Frontal cortex (tissue), 4 donors: Measurements from ENCODE around the gene RBM19. TPM values are rescaled to one million over a fixed set of nuclear protein-coding genes. Genes with fewer than 3 reads are reported as not detected.
"Not testable (repeated sequence)": the region's sequence is repeated elsewhere in the genome, so short reads cannot be mapped to it uniquely, and the experiment has no call there.

ENCODE experiments used
- DNase-seq, 2 donors: peaks; one replicate each; pipeline ENCODE4 v3.0.0; 2012; ENCODE audit warnings: low spot score in 2 of 2
- FAIRE-seq: peaks from 2 replicates; lab custom pipeline; 2012; peaks lifted over from hg19 to GRCh38; lab: Jason Lieb, UNC
- total RNA-seq: library from RNA; depleted of rRNA; stranded (reverse); fragments of >200 nt; gene quantifications from one replicate; pipeline ENCODE4 v1.2.3, GENCODE V29; 2014
- donor health status: control.
- donor health status: control.
- donor health status: control.

RBM19 gene, protein sequence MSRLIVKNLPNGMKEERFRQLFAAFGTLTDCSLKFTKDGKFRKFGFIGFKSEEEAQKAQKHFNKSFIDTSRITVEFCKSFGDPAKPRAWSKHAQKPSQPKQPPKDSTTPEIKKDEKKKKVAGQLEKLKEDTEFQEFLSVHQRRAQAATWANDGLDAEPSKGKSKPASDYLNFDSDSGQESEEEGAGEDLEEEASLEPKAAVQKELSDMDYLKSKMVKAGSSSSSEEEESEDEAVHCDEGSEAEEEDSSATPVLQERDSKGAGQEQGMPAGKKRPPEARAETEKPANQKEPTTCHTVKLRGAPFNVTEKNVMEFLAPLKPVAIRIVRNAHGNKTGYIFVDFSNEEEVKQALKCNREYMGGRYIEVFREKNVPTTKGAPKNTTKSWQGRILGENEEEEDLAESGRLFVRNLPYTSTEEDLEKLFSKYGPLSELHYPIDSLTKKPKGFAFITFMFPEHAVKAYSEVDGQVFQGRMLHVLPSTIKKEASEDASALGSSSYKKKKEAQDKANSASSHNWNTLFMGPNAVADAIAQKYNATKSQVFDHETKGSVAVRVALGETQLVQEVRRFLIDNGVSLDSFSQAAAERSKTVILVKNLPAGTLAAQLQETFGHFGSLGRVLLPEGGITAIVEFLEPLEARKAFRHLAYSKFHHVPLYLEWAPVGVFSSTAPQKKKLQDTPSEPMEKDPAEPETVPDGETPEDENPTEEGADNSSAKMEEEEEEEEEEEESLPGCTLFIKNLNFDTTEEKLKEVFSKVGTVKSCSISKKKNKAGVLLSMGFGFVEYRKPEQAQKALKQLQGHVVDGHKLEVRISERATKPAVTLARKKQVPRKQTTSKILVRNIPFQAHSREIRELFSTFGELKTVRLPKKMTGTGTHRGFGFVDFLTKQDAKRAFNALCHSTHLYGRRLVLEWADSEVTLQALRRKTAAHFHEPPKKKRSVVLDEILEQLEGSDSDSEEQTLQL
- 14.7 TPM for total RNA-seq

DNA sequence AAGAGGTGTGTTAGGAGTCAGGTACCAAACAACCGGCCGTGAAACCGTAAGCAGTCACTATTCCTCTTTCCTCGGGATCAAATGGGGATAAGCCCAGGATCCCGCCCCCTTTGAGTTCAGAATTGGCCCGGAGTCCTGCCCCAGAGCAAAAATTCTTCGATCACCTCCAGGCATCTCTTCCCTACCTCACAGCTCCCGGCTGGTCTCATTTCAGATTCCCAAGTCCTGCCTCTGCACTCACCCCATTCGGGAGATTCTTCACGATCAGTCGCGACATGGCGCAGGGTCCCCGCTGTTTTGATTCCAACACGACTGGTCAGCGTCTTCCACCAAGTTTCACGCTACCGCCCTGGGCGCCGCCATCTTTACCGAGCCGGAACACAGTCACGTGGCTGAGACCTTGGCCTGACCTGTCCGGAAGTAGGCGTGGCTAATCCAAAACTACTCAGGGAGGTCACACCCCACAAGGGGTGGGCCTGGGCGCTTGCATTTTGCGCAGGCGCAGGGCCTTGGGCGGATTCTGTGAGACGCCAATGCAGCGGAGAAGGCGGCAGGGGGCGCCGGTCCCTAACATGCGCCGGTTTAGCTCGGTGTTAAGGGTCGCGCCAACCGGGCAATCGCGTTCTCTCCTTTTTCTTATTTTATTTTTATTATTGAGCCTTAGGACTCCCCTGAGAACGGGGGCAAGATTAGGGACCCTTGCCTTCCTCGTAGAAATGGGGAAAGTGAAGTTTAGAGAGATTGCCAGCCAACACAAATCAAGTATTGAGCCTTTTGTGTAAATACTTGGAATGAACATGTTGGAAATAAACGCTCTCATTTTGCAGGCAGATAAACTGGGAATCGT, at the start of gene RBM19:
RBM19 (minus strand) TSS at position 375 of the 847 bp plus-strand sequence; CDS start at position 277, 98 bp downstream.
- peak; percentile 84 to 97 for DNase-seq

DNA sequence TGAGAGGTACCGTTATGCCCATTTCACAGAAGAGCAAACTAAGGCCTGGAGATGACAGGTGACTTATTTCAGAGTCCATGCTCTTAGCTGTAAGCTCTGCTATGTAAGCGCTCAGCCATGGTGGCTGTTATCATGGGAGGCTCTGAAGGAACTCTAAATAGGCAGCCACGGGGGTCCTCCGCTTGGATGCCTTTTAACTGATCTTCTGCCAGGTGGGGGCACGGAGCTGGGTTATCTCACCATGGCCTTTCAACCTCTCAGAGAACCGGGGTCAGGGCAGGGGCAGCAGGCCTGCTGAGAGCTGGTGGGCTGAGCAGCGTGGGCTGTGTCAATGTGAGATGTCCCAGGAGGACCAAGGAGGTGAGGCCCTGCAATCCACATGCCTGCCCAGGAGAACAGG, 49.7 kb upstream of the RBM19 start:
- no peak for DNase-seq

More for the DNA sequence above, at the start of gene RBM19:
- peak; percentile 91 for FAIRE-seq

DNA sequence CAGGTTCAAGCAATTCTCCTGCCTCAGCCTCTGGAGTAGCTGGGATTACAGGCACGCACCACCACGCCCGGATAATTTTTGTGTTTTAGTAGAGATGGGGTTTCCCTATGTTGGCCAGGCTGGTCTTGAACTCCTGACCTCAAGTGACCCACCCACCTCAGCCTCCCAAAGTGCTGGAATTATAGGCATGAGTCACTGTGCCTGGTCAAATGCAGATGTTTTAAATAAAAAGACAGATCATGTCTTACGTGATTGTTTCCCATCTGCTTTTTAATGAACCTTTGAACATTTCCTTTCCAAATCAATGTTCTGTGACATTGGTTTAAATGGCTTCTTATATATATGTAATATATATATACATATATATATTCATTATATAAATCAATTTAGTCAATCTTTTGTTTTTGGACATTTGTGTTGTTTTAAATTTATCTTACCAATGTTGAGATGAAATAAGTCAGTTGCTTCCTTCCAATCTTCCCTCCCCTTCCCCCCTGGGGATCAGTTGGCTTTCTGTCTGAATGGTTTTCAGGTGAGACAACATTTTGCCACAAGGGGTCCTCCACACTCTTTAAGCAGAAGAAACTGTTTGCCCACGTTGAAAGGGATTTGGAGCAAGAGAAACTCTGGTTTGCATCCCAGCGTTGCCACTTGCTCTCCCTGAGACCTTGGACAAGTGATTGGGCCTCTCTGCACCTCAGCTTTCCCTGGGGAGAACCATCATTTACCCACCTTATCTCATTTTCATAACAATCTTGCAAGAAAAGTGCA, 47.6 kb upstream of the RBM19 start:
- DNase-seq = no peak
- FAIRE-seq = no peak

More for the DNA sequence above, 49.7 kb upstream of the RBM19 start:
- FAIRE-seq = no peak

DNA sequence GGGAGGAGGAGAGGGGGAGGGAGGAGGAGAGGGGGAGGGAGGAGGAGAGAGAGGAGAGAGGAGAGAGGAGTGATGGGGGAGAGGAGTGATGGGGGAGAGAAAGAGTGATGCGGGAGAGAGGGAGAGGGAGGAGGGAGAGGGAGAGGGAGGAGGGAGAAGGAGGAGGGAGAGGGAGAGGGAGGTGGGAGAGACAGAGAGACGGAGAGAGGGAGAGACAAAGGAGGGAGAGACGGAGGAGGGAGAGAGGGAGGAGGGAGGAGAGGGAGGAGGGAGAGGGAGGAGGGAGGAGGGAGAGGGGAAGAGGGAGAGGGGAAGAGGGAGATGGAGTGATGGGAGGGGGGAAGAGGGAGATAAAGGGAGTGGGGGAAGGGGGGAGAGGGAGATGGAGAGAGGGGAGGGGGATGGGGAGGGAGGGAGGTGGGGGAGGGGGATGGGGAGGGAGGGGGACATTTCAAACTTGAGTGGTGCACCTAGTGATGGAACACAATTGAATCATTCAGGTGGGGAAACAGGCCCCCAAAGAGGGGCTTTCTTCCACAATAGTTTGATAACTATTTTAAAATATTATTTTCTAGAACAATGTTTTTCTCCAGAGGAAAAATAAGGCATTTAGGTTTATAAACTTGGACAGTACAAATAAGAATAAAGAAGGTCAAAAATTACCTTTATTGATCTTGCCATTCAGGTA, 46.8 kb upstream of the RBM19 start:
- FAIRE-seq = no peak

DNA sequence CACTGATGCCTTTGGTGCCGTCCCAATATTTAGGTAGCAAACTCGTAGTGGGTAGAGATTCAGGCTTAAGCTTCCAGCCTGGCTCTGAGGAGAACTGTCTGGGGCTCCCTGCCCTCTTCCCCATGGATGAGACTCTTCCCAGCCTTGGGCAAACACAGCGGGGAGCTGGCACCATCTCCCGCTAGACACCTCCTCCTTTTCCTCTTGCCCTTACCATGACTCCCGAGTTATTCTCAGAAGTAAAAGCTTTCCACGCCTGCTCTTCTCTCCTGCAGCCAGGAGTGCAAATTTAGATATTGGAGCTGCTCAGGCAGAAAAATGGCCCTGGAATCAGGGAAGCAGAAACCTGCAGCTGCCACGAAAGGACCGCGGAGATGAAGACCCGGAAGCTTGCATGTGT, 45.6 kb upstream of the RBM19 start:
- no peak for FAIRE-seq
- no peak for DNase-seq

More for the DNA sequence above, 46.8 kb upstream of the RBM19 start:
- DNase-seq = no peak

DNA sequence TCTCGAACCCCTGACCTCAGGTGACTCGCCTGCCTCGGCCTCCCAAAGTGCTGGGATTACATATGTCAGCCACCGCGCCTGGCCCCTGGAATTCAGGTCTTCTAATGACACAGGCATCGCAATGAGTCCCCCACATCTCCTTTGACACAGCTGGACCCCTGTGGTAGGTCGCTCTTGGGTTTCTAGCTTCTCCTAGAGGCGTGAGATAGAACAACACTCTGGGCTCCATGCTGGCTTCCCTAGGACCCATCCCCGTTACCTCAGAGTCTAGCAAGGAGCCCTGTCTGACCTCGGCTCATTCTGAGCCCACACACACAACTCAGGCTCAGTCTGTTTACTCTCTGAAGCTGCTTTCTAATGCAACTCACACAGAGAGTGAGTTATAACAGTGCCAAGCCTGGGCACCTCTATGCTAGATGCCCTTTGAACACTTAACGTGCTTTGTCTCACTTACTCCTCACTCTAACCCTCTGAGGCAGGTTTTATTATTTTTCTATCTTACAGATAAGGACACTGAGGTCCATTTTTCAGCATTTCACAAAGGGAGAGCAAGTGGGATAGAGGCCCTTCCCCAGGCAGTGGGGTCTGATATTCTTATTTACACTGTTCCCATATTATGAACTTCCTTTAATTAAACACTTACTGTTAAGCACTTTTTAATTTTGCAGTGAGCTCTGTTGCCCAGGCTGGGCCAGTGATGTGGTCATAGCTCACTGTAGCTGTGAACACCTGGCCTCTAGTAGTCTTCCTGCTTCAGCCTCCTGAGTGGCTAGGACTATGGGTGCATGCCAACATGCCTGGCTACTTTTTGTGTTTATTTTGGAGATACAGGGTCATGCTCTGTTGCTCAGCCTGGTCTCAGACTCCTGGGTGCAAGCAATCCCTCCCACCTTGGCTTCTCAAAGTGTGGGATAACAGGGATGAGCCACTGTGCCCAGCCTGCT, 40.6 kb upstream of the RBM19 start:
- FAIRE-seq (no peak), DNase-seq (no peak)

DNA sequence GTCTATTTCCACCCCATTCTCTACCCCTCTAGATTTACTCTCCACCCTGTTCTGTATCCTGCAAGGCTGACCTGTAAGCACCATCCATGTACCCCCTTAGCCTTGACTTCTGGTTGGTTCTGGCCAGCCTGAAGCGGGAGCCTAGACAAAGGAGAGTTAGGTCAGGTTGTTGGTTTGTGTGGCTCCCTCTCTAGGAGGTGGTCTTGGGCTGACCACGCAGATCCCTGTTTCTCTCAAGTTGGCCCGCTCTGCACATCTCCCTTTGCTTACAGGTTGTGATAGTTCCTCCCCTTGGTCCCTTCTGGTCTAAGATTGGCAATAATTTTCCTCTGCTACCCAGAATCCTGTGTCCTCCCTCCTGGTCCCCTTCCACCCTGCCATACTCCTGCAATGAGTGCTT, 38.3 kb upstream of the RBM19 start:
- no peak for FAIRE-seq

DNA sequence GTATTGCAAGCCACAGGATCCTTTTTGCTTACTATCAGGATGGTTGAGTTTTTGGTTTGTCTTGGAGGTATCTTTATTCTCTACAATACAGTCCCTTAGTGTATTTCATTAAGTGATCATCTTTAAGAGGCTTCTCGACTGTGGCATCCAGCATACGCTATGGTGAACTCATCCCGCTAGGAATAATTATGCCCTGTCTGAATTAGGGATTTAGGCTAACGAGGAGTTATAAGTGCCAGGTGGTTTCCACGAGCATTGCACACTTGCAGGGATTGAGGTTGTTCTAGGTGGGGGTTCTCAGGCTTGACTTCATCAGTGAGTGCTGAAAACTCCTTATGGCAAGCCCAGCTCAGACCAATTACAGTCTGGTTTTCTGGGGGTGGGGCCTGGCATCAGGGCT, 37.2 kb upstream of the RBM19 start:
- DNase-seq (no peak), FAIRE-seq (no peak)

More for the DNA sequence above, 38.3 kb upstream of the RBM19 start:
- no peak for DNase-seq

DNA sequence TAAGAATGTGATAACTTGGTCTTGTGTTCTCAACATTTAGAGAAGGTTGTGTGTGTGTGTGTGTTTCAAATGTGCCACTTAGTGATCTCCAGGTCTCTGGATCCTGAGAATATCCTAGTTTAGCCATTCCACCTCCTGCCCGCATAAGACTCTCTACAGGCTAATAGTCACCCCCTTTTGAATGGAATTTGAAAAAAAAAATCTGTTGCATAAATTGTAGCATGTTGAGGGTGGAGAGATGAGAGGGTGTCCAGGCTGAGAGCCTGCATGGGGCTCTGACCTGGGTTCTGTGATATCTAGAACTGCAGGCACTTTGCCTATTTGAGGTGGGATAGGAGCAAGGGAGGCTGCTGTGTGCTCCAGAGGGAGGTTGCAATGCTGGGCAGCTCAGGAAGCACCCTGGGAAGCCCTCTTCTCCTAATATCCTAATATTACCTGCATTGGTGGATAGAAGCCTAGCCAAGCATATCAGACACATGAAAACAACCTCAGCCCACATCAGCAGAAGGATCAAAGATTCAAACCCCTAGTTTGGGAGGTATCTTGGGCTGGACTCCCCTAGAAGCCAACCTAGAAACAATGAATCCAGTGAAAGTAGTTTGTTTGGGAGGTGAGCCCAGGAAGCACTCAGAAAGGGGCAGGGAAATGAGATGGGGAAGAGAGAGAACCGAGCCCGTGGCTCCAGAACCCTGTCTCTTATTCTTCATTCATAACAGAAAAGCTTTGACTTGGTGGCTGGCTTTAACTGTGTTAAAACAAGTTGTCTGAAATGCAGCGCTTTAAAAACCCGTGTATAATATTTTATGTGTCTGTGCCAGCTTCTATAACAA, 35.6 kb upstream of the RBM19 start:
- FAIRE-seq = no peak
- DNase-seq = no peak

DNA sequence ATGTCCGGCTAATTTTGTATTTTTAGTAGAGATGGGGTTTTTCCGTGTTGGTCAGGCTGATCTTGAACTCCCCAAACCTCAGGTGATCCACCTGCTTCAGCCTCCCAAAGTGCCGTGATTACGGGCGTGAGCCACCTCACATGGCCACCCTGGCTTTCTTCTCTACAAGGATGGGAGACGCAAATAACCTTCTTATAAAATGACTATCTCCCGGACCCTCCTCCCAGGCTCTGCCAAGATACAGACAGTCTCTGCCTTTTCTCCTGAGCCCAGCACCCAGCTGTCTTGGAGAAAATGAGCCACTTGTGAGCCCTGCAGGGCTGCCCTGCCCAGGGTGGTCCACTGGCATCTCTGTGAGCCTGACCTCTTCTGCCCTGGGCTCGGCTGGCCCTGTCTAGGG, 34.7 kb upstream of the RBM19 start:
- FAIRE-seq = no peak
- no peak for DNase-seq

DNA sequence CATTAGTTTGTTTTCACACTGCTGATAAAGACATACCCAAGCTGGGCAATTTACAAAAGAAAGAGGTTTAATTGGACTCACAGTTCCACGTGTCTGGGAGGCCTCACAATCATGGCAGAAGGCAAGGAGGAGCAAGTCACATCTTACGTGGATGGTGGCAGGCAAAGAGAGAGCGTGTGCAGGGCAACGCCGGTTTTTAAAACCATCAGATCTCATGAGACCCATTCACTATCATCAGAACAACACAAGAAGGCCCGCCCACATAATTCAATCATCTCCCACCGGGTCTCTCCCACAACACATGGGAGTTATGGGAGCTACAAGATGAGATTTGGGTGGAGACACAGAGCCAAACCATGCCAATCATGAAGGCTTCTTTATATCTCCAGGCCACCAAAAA, 34.1 kb upstream of the RBM19 start:
- FAIRE-seq, DNase-seq: not testable (repeated sequence)

DNA sequence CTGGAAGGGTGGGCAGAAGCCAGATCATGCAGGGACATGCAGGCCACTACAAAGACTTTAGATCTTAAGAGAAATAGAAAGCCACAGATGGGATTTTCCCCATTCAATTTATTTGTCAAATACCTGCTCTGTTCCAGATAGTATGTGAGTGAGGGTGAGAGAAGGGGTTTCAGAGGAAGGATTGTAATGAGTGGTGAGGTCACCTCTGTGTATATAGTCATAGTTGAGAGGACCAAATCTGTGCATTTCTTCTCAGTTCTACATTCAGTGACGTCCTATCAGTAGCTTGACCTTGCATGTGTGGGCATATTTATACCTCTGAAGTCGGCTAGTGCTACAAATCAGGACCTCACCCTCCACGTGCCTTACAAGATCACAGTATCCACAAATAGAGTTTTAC, 31.2 kb upstream of the RBM19 start:
- FAIRE-seq = no peak
- DNase-seq = no peak

DNA sequence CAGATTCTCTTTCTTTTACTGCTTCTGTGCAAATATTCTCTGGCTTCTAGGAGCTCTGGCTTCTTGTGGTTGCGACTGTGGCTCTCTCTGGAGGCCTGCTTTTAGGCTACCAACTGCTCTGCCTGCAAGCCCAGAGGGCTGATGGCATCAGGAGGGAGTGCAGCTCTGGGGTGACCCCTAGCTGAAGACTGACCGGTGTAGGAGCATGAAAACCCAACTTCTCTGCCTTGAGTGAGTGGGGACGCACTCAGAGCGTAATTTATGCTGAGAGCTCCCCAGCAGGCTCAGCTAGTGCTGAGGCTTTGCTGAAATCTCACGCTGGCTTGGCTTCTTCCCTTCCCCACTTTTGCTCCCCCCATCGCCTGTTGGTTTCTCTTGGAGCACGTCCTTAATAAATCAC, 29.9 kb upstream of the RBM19 start:
- DNase-seq = no peak
- FAIRE-seq = no peak

DNA sequence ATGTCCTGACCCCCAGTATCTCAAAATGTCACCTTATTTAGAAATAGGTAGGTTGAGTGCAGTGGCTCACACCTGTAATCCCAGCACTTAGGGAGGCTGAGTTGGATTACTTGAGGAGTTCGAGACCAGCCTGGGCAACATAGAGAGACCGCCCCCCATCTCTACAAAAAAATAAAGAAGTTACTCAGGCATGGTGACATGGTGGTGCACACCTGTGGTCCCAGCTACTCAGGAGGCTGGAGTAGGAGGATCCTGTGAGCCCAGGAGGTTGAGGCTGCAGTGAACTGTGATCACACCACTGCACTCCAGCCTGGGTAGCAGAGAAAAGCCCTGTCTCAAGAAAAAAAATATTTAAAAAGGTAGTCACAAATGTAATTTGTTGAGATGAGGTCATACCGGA, 27.9 kb upstream of the RBM19 start:
- FAIRE-seq (no peak), DNase-seq (no peak)

DNA sequence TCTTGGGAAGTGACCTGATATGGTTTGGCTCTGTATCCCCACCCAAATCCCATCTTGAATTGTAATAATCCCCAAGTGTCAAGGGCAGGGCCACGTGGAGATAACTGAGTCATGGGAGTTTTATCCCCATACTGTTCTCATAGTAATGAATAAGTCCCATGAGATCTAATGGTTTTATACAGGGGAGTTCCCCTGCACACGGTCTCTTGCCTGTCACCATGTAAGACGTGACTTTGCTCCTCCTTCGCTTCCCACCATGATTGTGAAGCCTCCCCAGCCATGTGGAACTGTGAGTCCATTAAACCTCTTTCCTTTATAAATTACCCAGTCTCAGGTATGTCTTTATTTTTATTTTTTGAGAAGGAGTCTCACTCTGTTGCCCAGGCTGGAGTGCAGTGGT, 26.6 kb upstream of the RBM19 start:
- DNase-seq, FAIRE-seq: not testable (repeated sequence)

DNA sequence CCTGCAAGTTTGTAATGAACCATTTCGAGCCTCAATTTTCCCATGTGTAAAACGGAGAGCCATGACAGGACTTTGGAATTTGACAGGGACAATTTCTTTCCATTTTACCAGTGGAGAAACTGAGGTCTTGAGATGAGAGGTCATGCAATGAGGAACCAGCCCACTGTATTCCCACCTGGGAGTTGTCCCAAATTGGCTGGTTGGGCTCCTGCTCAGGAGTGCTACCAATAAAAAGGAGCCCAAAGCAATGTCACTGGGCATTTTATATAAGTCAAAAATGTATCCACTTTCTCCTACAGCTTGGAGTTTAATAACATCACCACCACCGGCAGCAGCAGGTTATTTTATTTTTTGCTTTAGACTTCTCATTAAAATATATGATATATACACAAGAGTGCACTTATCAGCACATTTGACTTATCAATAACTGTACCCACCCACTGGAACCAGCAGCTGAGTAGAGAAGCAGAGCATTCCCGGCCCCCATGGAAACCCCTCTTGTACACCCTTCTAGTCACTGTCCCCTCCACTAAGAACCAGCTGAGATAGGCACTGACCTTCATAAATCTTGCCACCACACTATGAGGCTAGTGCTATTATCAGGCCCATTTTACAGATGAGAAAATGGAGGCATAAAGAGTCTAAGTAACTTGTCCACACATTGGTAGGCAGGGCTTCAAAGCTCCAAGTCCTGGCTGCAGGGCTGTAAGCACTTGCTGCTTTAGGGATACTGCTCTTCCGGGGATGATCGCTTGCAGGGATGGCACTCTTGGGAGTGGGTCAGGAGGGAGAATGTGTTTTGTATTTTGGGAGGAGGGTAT, 25.3 kb upstream of the RBM19 start:
- FAIRE-seq (no peak), DNase-seq (no peak)
